Measurements from ENCODE around the gene CHID1. TPM values are rescaled to one million over a fixed set of nuclear protein-coding genes. Genes with fewer than 3 reads are reported as not detected.
A peak's percentile ranks its signal among the peaks of the same experiment; 100 is the strongest.

CHID1 gene
- total RNA-seq, 1 donor: 48.9 TPM

GRCh38 chr11:823441-824291 is 86.9 kb downstream of the CHID1 start:
- TF ChIP-seq, protein P1, sequence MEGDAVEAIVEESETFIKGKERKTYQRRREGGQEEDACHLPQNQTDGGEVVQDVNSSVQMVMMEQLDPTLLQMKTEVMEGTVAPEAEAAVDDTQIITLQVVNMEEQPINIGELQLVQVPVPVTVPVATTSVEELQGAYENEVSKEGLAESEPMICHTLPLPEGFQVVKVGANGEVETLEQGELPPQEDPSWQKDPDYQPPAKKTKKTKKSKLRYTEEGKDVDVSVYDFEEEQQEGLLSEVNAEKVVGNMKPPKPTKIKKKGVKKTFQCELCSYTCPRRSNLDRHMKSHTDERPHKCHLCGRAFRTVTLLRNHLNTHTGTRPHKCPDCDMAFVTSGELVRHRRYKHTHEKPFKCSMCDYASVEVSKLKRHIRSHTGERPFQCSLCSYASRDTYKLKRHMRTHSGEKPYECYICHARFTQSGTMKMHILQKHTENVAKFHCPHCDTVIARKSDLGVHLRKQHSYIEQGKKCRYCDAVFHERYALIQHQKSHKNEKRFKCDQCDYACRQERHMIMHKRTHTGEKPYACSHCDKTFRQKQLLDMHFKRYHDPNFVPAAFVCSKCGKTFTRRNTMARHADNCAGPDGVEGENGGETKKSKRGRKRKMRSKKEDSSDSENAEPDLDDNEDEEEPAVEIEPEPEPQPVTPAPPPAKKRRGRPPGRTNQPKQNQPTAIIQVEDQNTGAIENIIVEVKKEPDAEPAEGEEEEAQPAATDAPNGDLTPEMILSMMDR (IDR thresholded peaks at IDR 0.05; ENCODE audit: extremely low read depth, low read depth, low read length): no peak
- peaks cover 31% of the 10 kb centered on the region for H3K79me2 ChIP-seq (ENCODE audit: insufficient read depth, low read length)
- peaks cover 27% of the 10 kb centered on the region for H3K4me1 ChIP-seq (ENCODE audit: insufficient read depth, low read length)
- H3K4me2 ChIP-seq (ENCODE audit: insufficient read depth, low read length): no peak overlapping the region
- no peak overlapping the region for H3K4me3 ChIP-seq (ENCODE audit: insufficient read depth, low read length)
- H3K27ac ChIP-seq (ENCODE audit: low read depth, low read length): no peak overlapping the region
- peaks cover 13% of the 10 kb centered on the region for H3K36me3 ChIP-seq (ENCODE audit: insufficient read depth, low read length)
- no peaks in the 10 kb centered on the region for H3K27me3 ChIP-seq (ENCODE audit: insufficient read depth, low read length)
- H4K20me1 ChIP-seq (ENCODE audit: insufficient read depth, low read length): peaks cover 38% of the 10 kb centered on the region
- DNase-seq (ENCODE audit: insufficient read length, low spot score, missing footprints): no peak
- no peaks in the 10 kb centered on the region for H3K9me3 ChIP-seq (ENCODE audit: low read depth, low read length)
- no peak overlapping the region for H2AFZ ChIP-seq (ENCODE audit: low read length)

DNA sequence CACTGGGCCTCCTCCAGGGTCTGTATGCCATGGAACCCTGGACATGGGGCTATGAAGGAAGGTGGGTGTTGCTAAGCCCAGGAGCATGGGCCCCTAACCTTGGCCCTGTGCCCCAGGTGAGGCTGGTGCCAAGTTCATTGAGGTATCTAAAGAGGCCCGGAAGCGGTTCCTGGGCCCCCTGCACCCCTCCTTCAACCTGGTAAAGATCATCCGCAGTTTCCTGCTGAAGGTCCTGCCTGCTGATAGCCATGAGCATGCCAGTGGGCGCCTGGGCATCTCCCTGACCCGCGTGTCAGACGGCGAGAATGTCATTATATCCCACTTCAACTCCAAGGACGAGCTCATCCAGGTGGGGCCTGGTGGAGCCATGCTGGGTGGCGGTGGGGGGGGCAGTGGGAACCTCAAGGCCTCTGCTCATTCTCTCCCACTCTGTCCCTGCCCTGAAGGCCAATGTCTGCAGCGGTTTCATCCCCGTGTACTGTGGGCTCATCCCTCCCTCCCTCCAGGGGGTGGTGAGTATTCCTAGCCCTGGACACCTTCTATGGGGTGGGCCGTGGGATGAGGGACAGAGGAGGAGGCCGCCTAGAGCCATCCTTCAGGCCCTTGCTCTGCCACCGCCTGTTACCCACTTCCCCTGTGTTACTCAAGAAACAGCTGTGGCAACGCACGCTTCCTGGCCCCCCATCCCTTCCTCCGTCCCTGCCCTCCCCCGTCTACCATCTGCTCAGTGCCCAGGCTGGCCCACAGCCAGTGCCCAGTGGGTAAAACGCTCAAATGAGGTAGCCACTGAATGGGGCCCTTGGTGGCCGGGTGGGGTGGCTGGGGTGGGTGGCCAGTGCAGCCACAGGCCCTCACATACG is 88.9 kb downstream of the CHID1 start:
- Histone ChIP-seq H3K36me3 (ENCODE audit: insufficient read depth, low read length) (peaks cover 13% of the 10 kb centered on the region), H3K27me3 (ENCODE audit: insufficient read depth, low read length) (no peaks in the 10 kb centered on the region), H3K4me2 (ENCODE audit: insufficient read depth, low read length) (peak overlapping the region; percentile 88), H3K4me3 (ENCODE audit: insufficient read depth, low read length) (peak overlapping the region; percentile 89), H3K27ac (ENCODE audit: low read depth, low read length) (no peak overlapping the region), H3K79me2 (ENCODE audit: insufficient read depth, low read length) (peaks cover 31% of the 10 kb centered on the region), H2AFZ (ENCODE audit: low read length) (no peak overlapping the region), H4K20me1 (ENCODE audit: insufficient read depth, low read length) (peaks cover 38% of the 10 kb centered on the region), H3K9me3 (ENCODE audit: low read depth, low read length) (no peaks in the 10 kb centered on the region), H3K4me1 (ENCODE audit: insufficient read depth, low read length) (peaks cover 29% of the 10 kb centered on the region)
- no peak for DNase-seq (ENCODE audit: insufficient read length, low spot score, missing footprints)
- TF ChIP-seq, protein P1 (IDR thresholded peaks at IDR 0.05; ENCODE audit: extremely low read depth, low read depth, low read length): no peak

DNA sequence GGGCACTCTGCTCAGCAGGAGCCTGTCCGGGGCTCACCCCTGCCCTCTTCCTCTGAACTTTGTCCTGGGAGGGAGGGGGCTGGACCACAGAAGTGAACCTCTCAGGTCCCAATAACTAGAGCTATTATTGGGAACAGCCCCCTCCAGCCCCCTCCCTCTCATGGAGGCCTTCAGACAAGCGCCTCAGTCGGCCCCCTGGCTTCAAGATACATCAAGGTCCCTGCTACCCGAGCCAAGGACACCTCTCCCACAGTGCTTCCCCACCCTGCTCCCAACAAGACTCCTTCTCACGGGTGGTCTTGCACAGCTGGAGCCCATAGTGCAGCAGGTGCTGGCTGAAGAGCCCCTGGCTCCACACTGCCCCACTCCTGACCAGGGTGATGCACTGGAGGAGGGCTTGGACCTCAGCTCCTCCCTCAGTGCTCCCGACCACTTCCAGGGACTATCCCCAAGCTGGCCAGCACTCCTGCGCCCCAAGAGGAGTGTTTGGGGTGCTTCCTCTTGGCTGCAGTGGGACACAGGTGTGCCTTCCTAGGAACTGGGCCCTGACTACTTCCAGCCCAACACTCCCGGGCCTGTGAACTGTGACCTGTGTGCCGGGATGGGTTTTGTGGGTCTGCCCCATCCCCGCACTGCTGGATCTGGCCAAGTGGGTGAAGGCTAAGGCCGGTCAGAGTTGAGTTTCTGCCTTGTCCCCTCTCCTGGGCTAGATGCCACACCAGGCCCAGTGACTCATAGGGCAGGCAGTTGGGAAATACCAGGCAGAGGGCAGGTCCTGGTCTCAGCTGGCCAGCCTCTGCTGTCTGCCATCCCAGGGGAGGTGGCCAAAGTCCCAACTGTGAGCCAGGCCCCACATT is 89.7 kb downstream of the CHID1 start:
- TF ChIP-seq, protein P1 (IDR thresholded peaks at IDR 0.05; ENCODE audit: extremely low read depth, low read depth, low read length): no peak
- Histone ChIP-seq H3K27me3 (ENCODE audit: insufficient read depth, low read length) (no peaks in the 10 kb centered on the region), H3K4me1 (ENCODE audit: insufficient read depth, low read length) (peaks cover 28% of the 10 kb centered on the region), H3K9me3 (ENCODE audit: low read depth, low read length) (no peaks in the 10 kb centered on the region), H3K4me2 (ENCODE audit: insufficient read depth, low read length) (peak overlapping the region; percentile 88), H3K4me3 (ENCODE audit: insufficient read depth, low read length) (peak overlapping the region; percentile 89), H2AFZ (ENCODE audit: low read length) (no peak overlapping the region), H3K27ac (ENCODE audit: low read depth, low read length) (peak overlapping the region; percentile 13), H4K20me1 (ENCODE audit: insufficient read depth, low read length) (peaks cover 38% of the 10 kb centered on the region), H3K79me2 (ENCODE audit: insufficient read depth, low read length) (peaks cover 31% of the 10 kb centered on the region), H3K36me3 (ENCODE audit: insufficient read depth, low read length) (peaks cover 13% of the 10 kb centered on the region)
- peak; percentile 100 for DNase-seq (ENCODE audit: insufficient read length, low spot score, missing footprints)

Data from osteoblast (primary cell).